Activated T-helper 17 cell treated with anti-CD3 and anti-CD28 coated beads, Interleukin-2, amount 50 U/mL, for 72 hours (primary cell): ENCODE data around the gene GPR107. TPM values are rescaled to one million over a fixed set of nuclear protein-coding genes. Genes with fewer than 3 reads are reported as not detected.
A peak's percentile ranks its signal among the peaks of the same experiment; 100 is the strongest.
"Not testable (repeated sequence)": the region's sequence is repeated elsewhere in the genome, so short reads cannot be mapped to it uniquely, and the experiment has no call there.

Source experiments
- ATAC-seq: fragments of 150-1000 bp; cut with Tn5 transposase; replicated peaks from 2 replicates; pipeline ENCODE4 v1.10.0; 2021; ENCODE audit warnings: mild to moderate bottlenecking, moderate library complexity
- H3K27ac Mint-ChIP-seq: one replicate; pipeline ENCODE4 v1.8.0; 2022; ENCODE audit warnings: mixed read lengths
- H3K27me3 Mint-ChIP-seq: one replicate; pipeline ENCODE4 v1.8.0; 2022; ENCODE audit warnings: mixed read lengths
- H3K36me3 Mint-ChIP-seq: one replicate; pipeline ENCODE4 v1.8.0; 2022; ENCODE audit warnings: low read depth, mild to moderate bottlenecking, mixed read lengths
- H3K4me1 Mint-ChIP-seq: one replicate; pipeline ENCODE4 v1.8.0; 2022; ENCODE audit warnings: mixed read lengths
- H3K4me3 Mint-ChIP-seq: one replicate; pipeline ENCODE4 v1.8.0; 2022; ENCODE audit warnings: mild to moderate bottlenecking, mixed read lengths
- H3K9me3 Mint-ChIP-seq: one replicate; pipeline ENCODE4 v1.8.0; 2022; ENCODE audit warnings: mixed read lengths
- total RNA-seq, 2 donors: library from RNA; stranded (reverse); gene quantifications; one replicate each; pipeline ENCODE4 v1.2.3, GENCODE V29; 2022

Gene GPR107
- total RNA-seq: 10 to 100 TPM; 28.1 to 32.6 TPM

DNA sequence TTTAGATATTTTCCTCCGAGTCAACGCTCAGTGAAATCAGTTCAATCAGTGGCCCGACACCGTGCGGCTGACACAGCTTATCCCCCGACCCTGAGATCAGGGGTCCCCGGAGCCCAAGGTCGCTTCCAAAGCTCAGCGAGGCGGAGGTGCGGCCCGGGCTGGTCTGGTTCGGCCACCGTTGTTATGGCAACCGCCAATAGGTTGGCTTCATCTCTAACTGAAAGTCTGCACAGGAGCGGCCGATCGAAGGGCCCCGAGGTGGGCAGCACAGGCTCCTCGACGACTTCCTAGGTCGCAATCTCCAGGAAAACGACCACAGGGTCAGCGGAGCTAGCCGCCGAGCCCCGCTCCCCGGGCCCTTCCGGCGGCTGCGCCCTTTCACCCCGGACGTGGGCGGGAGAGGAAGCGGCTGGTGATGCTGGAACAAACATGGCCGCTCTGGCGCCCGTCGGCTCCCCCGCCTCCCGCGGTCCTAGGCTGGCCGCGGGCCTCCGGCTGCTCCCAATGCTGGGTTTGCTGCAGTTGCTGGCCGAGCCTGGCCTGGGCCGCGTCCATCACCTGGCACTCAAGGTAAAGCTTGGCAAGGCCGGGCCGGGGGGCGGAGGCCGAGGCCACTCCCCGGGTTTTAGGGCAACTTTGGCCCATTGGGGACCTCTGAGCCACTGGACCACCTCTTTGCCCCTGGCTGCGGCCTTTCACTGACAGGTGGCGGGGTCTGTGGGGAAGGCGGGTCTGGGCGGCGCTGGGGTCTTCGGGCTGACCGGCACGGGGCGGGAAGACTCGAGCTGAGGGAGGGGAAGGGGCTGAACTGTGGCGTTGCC, at the start of gene GPR107:
GPR107 (plus strand) TSS at position 403 of the 821 bp plus-strand sequence; CDS start at position 430, 27 bp downstream.
- Mint-ChIP-seq H3K4me3 (peak within 1 kb of the TSS; percentile 92), H3K4me1 (peaks cover 9% of the 10 kb centered on the region), H3K27ac (peak within 1 kb of the TSS; percentile 94), H3K36me3 (peaks cover 9% of the 10 kb centered on the region), H3K27me3 (no peaks in the 10 kb centered on the region), H3K9me3 (no peaks in the 10 kb centered on the region)
- peak; percentile 95 for ATAC-seq

DNA sequence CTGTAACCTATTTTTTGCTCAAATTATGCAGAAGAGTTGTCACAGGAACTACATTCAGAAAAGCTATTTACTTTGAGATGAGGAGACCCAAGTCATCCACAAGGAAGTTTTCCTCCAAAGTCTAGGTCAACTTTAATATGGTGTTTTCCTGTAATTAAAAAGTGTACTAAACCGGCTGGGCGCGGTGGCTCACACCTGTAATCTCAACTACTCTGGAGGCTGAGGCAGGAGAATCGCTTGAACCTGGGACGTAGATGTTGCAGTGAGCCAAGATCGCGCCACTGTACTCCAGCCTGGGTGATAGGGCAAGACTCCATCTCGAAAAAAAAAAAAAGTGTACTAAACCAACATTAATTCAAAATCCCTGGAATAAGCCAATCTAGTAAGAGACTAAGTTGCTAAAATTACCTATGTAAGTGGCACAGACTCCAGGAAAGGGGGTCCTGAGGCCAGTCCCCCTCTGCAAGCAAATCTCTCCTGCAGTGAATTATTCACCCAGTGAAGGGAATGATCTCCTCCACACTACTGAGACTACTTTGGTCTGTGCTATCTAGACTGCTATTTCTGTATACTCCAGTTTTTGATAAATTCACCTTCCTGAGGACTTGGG, 49.7 kb upstream of the GPR107 start:
- no peaks in the 10 kb centered on the region for H3K9me3 Mint-ChIP-seq
- H3K36me3 Mint-ChIP-seq: peaks cover 100% of the 10 kb centered on the region
- no peak for ATAC-seq
- H3K4me3 Mint-ChIP-seq: peak overlapping the region; percentile 9
- H3K4me1 Mint-ChIP-seq: peaks cover 26% of the 10 kb centered on the region
- peak overlapping the region; percentile 46 for H3K27ac Mint-ChIP-seq
- H3K27me3 Mint-ChIP-seq: no peaks in the 10 kb centered on the region

DNA sequence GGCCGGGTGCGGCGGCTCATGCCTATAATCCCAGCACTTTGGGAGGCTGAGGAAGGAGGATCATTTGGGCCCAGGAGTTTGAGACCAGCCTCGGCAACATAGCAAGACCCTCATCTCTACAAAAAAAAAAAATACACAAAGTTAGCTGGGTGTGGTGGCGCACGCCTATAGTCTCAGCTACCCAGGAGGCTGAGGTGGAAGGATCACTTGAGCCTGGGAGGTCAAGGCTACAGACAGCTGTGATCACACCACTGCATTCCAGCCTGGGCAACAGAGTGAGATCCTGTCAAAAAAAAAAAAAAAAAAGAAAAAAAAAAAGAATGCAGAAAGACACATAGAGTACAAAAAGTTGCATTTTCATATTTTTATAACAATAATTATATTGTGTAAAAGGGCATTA, 46.8 kb upstream of the GPR107 start:
- Mint-ChIP-seq H3K36me3 (peaks cover 99% of the 10 kb centered on the region), H3K4me3 (peak overlapping the region; percentile 78), H3K4me1 (peaks cover 39% of the 10 kb centered on the region), H3K27ac (peak overlapping the region; percentile 98)
- ATAC-seq, H3K9me3 Mint-ChIP-seq, H3K27me3 Mint-ChIP-seq: not testable (repeated sequence)

DNA sequence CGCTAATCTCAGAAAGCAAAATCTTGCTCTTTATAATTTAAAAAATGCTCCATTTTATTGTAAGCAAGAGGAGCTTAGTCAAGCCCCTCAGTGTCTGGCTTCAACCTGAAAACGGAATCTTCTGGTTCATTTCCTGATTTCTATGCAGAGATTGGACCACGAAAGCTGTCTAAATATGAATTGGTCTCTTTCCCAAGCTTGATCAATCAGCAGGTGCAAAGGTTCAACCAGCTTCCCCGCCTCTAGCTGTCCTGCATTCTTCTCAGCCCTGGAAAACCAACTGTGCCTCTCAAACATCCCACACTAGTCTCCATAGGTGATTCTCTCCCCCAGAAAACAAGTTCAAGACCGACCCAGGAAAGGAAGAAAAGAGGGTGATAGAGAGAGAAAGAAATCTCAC, 45.2 kb upstream of the GPR107 start:
- Mint-ChIP-seq H3K36me3 (peaks cover 99% of the 10 kb centered on the region), H3K4me3 (peak overlapping the region; percentile 78), H3K4me1 (peaks cover 43% of the 10 kb centered on the region), H3K27ac (peak overlapping the region; percentile 98), H3K9me3 (no peaks in the 10 kb centered on the region), H3K27me3 (no peaks in the 10 kb centered on the region)
- ATAC-seq: peak; percentile 10

DNA sequence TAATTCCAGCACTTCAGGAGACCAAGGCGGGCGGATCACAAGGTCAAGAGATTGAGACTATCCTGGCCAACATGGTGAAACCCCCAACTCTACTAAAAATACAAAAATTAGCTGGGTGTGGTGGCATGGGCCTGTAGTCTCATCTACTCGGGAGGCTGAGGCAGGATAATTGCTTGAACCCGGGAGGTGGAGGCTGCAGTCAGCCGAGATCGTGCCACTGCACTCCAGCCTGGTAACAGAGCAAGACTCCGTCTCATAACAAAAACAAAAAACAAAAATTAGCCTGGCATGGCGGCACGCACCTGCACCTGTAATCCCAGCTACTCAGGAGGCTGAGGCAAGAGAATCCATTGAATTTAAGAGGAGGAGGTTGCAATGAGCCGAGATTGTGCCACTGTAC, 44.2 kb upstream of the GPR107 start:
- not testable (repeated sequence) for H3K27me3 Mint-ChIP-seq, ATAC-seq, H3K9me3 Mint-ChIP-seq
- peaks cover 99% of the 10 kb centered on the region for H3K36me3 Mint-ChIP-seq
- peaks cover 48% of the 10 kb centered on the region for H3K4me1 Mint-ChIP-seq
- H3K27ac Mint-ChIP-seq: peak overlapping the region; percentile 98
- H3K4me3 Mint-ChIP-seq: peak overlapping the region; percentile 78

DNA sequence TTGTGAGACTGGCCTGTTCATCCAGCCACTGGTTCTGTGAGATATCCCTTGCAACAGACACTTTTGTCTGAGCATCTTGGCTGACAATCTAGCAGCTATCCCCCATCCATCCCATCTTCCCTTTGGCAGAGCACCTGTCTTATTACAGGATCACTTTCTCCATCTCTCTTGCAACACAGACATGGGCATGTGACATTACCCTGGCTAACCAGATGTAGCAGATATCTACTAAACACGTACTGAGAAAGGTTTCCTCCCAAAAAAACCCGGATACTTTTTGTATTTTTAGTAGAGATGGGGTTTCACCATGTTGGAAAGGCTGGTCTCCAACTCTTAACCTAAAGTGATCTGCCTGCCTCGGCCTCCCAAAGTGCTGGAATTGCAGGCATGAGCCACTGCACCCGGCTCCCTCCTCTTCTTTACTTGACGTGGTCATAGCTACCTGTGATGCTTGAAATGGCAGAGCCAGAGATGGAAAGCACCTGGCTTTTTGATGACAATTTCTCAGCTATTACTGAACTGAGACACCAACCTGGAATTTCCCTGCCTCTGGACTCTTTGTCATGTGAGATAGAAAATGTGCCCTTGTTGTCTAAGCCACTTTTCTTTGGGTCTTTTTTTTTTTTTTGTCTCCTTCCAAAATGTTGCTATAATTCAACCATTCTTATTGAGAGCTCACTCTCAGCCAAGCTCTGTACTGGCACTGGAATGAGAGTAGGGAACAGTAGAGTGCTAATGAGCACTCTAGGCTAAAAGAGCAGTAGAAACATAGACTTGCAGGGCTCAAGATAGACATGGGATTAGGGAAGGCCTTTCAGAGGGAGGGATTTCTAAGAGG, 43.3 kb upstream of the GPR107 start:
- Mint-ChIP-seq H3K9me3 (no peaks in the 10 kb centered on the region), H3K27me3 (no peaks in the 10 kb centered on the region), H3K36me3 (peaks cover 99% of the 10 kb centered on the region), H3K27ac (peak overlapping the region; percentile 98), H3K4me3 (peak overlapping the region; percentile 78), H3K4me1 (peaks cover 48% of the 10 kb centered on the region)
- ATAC-seq: peak; percentile 76

DNA sequence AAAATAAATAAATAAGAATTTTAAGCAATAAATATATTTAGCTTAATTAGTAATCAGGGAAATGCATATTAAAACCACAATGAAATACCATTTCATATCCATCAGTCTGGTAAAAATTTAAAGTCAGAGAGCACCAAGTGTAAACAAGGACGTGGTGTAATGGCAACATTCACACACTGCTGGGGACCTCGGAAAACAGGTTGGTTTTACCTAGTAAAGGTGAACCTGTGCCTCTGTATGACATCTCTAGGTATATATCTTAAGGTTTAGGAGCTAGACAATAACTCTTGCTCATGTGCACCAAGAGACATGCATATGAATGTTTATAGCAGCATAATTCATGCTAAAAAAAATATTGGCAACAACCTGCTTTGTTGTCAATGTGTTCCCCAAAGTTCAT, 40.4 kb upstream of the GPR107 start:
- no peaks in the 10 kb centered on the region for H3K9me3 Mint-ChIP-seq
- peaks cover 56% of the 10 kb centered on the region for H3K4me1 Mint-ChIP-seq
- H3K27ac Mint-ChIP-seq: peak overlapping the region; percentile 98
- peak overlapping the region; percentile 43 for H3K4me3 Mint-ChIP-seq
- no peak for ATAC-seq
- H3K36me3 Mint-ChIP-seq: peaks cover 99% of the 10 kb centered on the region
- H3K27me3 Mint-ChIP-seq: no peaks in the 10 kb centered on the region

DNA sequence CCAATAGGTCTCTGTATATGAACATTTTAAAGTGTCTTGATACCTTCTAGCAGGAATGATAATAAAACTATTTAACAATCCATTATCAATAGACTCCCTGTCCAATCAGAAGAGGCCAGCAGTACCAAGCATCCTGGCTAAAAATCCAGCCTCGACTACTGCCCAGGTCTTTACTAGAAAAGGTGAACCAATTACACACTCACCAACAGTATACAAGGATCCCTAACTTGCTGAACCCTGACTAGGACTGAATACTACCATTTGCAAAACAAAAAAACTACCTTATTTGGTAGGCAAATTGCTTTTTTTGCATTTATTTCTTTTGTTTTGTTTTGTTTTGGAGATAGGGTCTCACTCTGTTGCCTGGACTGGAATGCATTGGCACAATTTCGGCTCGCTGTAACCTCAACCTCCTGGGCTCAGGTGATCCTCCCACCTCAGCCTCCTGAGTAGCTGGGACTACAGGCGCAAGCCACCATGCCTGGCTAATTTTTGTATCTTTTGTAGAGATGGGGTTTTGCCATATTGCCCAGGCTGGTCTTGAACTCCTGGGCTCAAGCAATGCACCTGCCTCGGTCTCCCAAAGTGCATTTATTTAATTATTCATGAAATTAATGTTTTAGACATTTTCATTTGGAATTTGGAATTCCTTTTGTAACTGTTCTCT, 38.2 kb upstream of the GPR107 start:
- peaks cover 99% of the 10 kb centered on the region for H3K36me3 Mint-ChIP-seq
- H3K4me1 Mint-ChIP-seq: peaks cover 51% of the 10 kb centered on the region
- H3K27ac Mint-ChIP-seq: peak overlapping the region; percentile 79
- H3K9me3 Mint-ChIP-seq: no peaks in the 10 kb centered on the region
- no peaks in the 10 kb centered on the region for H3K27me3 Mint-ChIP-seq
- no peak for ATAC-seq
- H3K4me3 Mint-ChIP-seq: no peak overlapping the region

DNA sequence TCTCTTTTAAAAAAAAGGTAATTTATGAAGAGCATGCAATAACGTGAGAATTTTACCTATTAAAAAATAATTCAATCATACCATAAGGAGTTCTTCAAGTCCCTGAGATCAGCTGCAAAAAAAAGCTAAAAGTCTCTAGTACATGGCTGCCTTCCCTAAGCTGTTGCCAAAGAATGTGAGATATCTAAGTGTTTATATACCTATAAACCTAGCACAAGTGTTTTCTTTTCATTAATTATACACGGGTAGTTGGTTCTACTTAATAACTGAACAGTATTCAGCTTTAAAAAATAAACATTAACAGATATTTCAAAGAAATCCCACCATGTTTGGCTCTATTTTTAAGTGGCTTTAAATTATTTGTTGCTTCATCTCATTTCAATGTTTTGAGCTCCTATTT, 36.6 kb upstream of the GPR107 start:
- no peak for ATAC-seq
- no peaks in the 10 kb centered on the region for H3K27me3 Mint-ChIP-seq
- peaks cover 100% of the 10 kb centered on the region for H3K36me3 Mint-ChIP-seq
- H3K27ac Mint-ChIP-seq: peak overlapping the region; percentile 96
- H3K4me1 Mint-ChIP-seq: peaks cover 48% of the 10 kb centered on the region
- H3K9me3 Mint-ChIP-seq: no peaks in the 10 kb centered on the region
- peak overlapping the region; percentile 91 for H3K4me3 Mint-ChIP-seq

DNA sequence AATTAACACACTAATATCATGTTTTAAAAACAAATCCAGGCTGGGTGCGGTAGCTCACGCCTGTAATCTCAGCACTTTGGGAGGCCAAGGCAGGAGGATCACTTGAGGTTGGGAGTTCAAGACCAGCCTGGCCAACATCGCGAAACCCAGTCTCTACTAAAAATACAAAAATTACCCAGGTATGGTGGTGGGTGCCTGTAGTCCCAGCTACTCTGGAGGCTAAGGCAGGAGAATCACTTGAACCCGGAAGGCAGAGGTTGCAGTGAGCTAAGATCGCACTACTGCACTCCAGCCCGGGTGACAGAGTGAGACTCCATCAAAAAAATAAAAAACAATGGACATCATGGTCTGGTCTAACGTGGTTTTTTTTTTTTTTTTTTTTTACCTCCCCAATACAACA, 36.2 kb upstream of the GPR107 start:
- not testable (repeated sequence) for H3K9me3 Mint-ChIP-seq, ATAC-seq, H3K27me3 Mint-ChIP-seq
- peak overlapping the region; percentile 96 for H3K27ac Mint-ChIP-seq
- peaks cover 100% of the 10 kb centered on the region for H3K36me3 Mint-ChIP-seq
- H3K4me3 Mint-ChIP-seq: peak overlapping the region; percentile 91
- H3K4me1 Mint-ChIP-seq: peaks cover 46% of the 10 kb centered on the region

DNA sequence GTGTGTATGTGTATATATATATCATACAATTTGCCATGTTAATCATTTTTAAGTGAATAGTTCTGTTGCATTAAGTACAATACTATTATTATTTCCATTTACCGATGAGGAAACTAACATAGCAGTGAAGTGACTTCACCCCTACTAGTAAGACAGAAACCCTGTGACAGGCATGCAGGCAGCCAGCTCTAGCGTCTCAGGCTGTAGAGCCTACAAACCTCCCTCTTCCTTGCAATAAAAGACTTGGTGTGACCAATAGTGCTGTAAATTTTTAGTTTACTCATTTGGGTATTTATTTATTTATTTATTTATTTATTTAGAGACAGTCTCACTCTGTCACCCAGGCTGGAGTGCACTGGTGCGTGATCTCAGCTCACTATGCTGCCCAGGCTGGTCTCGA, 35.4 kb upstream of the GPR107 start:
- Mint-ChIP-seq H3K27me3 (no peaks in the 10 kb centered on the region), H3K9me3 (no peaks in the 10 kb centered on the region), H3K27ac (peak overlapping the region; percentile 96), H3K4me3 (peak overlapping the region; percentile 91), H3K4me1 (peaks cover 49% of the 10 kb centered on the region), H3K36me3 (peaks cover 100% of the 10 kb centered on the region)
- peak; percentile 18 for ATAC-seq

DNA sequence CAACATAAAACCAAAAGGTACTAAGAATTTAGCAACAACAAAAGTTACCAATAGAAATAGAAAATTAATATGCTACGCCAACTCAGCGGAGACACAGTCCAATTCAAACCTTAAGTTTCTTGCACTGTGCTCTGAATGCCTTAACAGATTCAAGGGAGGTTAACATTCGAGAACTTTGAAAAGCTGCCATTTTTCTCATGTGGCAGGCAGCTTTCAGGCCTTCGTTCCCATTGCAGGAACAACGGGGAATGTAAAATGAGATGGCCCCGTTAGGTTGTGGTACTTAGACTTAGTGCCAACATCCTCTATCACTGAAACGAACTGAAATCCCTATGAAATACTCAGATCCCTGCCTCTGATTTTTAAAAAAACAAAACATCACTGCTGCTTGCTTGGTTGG, 33.1 kb upstream of the GPR107 start:
- no peaks in the 10 kb centered on the region for H3K9me3 Mint-ChIP-seq
- peaks cover 60% of the 10 kb centered on the region for H3K4me1 Mint-ChIP-seq
- H3K36me3 Mint-ChIP-seq: peaks cover 100% of the 10 kb centered on the region
- H3K27me3 Mint-ChIP-seq: no peaks in the 10 kb centered on the region
- no peak for ATAC-seq
- H3K27ac Mint-ChIP-seq: peak overlapping the region; percentile 96
- H3K4me3 Mint-ChIP-seq: peak overlapping the region; percentile 91

DNA sequence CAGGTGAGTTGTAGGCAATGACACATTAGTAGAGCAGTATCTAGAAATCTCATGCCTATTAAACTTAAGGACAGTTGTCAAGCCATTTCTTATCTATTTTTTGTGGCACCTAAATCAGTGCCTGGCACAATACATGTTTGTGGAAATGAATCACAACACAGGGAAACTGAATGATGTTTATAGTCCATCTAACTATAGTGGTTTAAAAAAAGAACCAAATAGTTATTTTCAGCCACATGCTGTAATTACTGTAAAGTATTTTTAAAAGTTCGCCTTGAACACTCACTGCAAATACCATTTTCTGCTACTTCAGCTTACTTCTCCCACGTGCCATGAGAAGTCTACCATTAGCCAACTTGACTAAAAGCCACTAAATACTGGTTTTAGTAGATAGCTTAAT, 32.6 kb upstream of the GPR107 start:
- Mint-ChIP-seq H3K27ac (peak overlapping the region; percentile 96), H3K9me3 (no peaks in the 10 kb centered on the region), H3K4me1 (peaks cover 62% of the 10 kb centered on the region), H3K27me3 (no peaks in the 10 kb centered on the region), H3K36me3 (peaks cover 100% of the 10 kb centered on the region), H3K4me3 (peak overlapping the region; percentile 91)
- ATAC-seq: no peak

DNA sequence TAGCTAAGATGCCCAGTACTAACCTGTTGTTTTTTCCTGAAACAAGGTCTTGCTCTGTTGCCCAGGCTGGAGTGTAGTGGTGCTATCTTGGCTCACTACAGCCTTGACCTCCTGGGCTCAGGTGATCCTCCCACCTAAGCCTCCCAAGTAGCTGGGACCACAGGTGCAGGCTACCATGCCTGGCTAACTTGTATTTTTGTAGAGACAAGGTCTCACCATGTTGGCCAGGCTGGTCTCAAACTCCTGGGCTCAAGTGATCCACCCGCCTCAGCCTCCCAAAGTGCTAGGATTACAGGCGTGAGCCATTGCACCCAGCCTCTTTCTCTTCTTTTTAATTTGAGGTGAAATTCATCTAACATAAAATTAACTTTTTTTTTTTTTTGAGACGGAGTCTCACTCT, 31.9 kb upstream of the GPR107 start:
- peaks cover 100% of the 10 kb centered on the region for H3K36me3 Mint-ChIP-seq
- not testable (repeated sequence) for H3K27me3 Mint-ChIP-seq, H3K9me3 Mint-ChIP-seq, ATAC-seq
- peak overlapping the region; percentile 91 for H3K4me3 Mint-ChIP-seq
- peaks cover 58% of the 10 kb centered on the region for H3K4me1 Mint-ChIP-seq
- peak overlapping the region; percentile 96 for H3K27ac Mint-ChIP-seq
